ENCODE results near the gene MCM3AP. TPM values are rescaled to one million over a fixed set of nuclear protein-coding genes. Genes with fewer than 3 reads are reported as not detected.
"Not testable (repeated sequence)": the region's sequence is repeated elsewhere in the genome, so short reads cannot be mapped to it uniquely, and the experiment has no call there.

MCM3AP gene
- total RNA-seq, 2 donors from 2014 or later, result 60.2 to 62.4 TPM

- no peak for DNase-seq (ENCODE audit: low spot score)
- intact Hi-C loops (cut with DNase I), result no loop called here
These were observed 29.1 kb upstream of the MCM3AP start for GRCh38 chr21:46314441-46315020.

GRCh38 chr21:46312949-46313348 lies 27.5 kb upstream of the MCM3AP start:
- intact Hi-C loops (cut with DNase I), result no loop called here

GRCh38 chr21:46311568-46311967 lies 26.2 kb upstream of the MCM3AP start:
- intact Hi-C loops (cut with DNase I), result no loop called here
- no peak for DNase-seq (ENCODE audit: low spot score)

More at GRCh38 chr21:46312949-46313348, 27.5 kb upstream of the MCM3AP start:
- no peak for DNase-seq (ENCODE audit: low spot score)

- intact Hi-C loops (cut with DNase I); DNase-seq (ENCODE audit: low spot score): not testable (repeated sequence)
These were observed 24.8 kb upstream of the MCM3AP start for GRCh38 chr21:46310260-46310659.

GRCh38 chr21:46308431-46308830 lies 23.0 kb upstream of the MCM3AP start:
- intact Hi-C loops (cut with DNase I), result no loop called here
- DNase-seq (ENCODE audit: low spot score), result no peak

- intact Hi-C loops (cut with DNase I), result no loop called here
These were observed 22.2 kb upstream of the MCM3AP start for GRCh38 chr21:46307625-46308024.

GRCh38 chr21:46304955-46305354 lies 19.5 kb upstream of the MCM3AP start:
- DNase-seq (ENCODE audit: low spot score), result no peak
- intact Hi-C loops (cut with DNase I), result no loop called here

More at GRCh38 chr21:46307625-46308024, 22.2 kb upstream of the MCM3AP start:
- DNase-seq (ENCODE audit: low spot score), result no peak

- no peak for DNase-seq (ENCODE audit: low spot score)
- intact Hi-C loops (cut with DNase I), result no loop called here
These were observed 19.0 kb upstream of the MCM3AP start for GRCh38 chr21:46304437-46304836.

- no peak for DNase-seq (ENCODE audit: low spot score)
- intact Hi-C loops (cut with DNase I), result no loop called here
These were observed 16.3 kb upstream of the MCM3AP start for GRCh38 chr21:46301759-46302158.

- no peak for DNase-seq (ENCODE audit: low spot score)
- intact Hi-C loops (cut with DNase I), result no loop called here
These were observed 13.8 kb upstream of the MCM3AP start for GRCh38 chr21:46299167-46299566.

GRCh38 chr21:46297338-46298271 lies 12.2 kb upstream of the MCM3AP start:
- intact Hi-C loops (cut with DNase I), result no loop called here
- DNase-seq (ENCODE audit: low spot score), result no peak

- DNase-seq (ENCODE audit: low spot score), result no peak
These were observed 10.8 kb upstream of the MCM3AP start for GRCh38 chr21:46295996-46296752.

GRCh38 chr21:46295177-46295770 lies 9.9 kb upstream of the MCM3AP start:
- DNase-seq (ENCODE audit: low spot score), result no peak
- intact Hi-C loops (cut with DNase I), result no loop called here

More at GRCh38 chr21:46295996-46296752, 10.8 kb upstream of the MCM3AP start:
- intact Hi-C loops (cut with DNase I), result no loop called here

GRCh38 chr21:46294647-46295176 lies 9.3 kb upstream of the MCM3AP start:
- intact Hi-C loops (cut with DNase I), result no loop called here
- no peak for DNase-seq (ENCODE audit: low spot score)

- intact Hi-C loops (cut with DNase I), result no loop called here
- no peak for DNase-seq (ENCODE audit: low spot score)
These were observed 6.2 kb upstream of the MCM3AP start for GRCh38 chr21:46291561-46291960.

GRCh38 chr21:46289655-46290179 lies 4.3 kb upstream of the MCM3AP start:
- DNase-seq (ENCODE audit: low spot score), result no peak
- intact Hi-C loops (cut with DNase I), result loop anchor here (10.0 kb wide), 2 partner anchors 115 to 345 kb away; no protein-coding TSS in a partner anchor

- intact Hi-C loops (cut with DNase I), result loop anchor here (10.0 kb wide), 2 partner anchors 113 to 343 kb away; no protein-coding TSS in a partner anchor
- no peak for DNase-seq (ENCODE audit: low spot score)
These were observed 2.1 kb upstream of the MCM3AP start for GRCh38 chr21:46287541-46287940.

- DNase-seq (ENCODE audit: low spot score), result no peak
- intact Hi-C loops (cut with DNase I), result loop anchor here (10.0 kb wide), 2 partner anchors 112 to 342 kb away; no protein-coding TSS in a partner anchor
These were observed 1.2 kb upstream of the MCM3AP start for GRCh38 chr21:46286648-46287002.

Data from posterior vena cava (tissue), 2 donors.